K562 (cell line): Measurements from ENCODE around the gene SPSB1. TPM values are rescaled to one million over a fixed set of nuclear protein-coding genes. Genes with fewer than 3 reads are reported as not detected.

ENCODE experiments used
- ATAC-seq: fragments of 200-7000 bp; cut with Tn5 transposase; 3 replicates; pipeline ENCODE4 v1.9.1; 2020; ENCODE audit warnings: moderate library complexity
- BruUV-seq: library from RNA; stranded (reverse); fragments of 400-500 nt; replicated peaks from 2 replicates; lab custom pipeline; 2021; lab: Mats Ljungman, UMichigan
- CTCF ChIA-PET: fragments of 300-600 bp; formaldehyde crosslinking; extraction: SDS; loops from one replicate; lab custom pipeline; 2021; ENCODE audit warnings: low intra/inter-chr PET ratio; lab: Yijun Ruan, JAX
- POLR2A ChIA-PET: fragments of 300-600, 350-650 bp; sonication (Branson Sonifier 250); formaldehyde crosslinking; extraction: SDS; loops from one replicate; lab custom pipeline; 2021; ENCODE audit warnings: antibody characterized with exemption, inconsistent platforms; lab: Yijun Ruan, JAX
- DNase-seq, 4 experiments: peaks; one replicate each; pipeline versions ENCODE4 v3.0.0 to v3.0.0-alpha.2; 2011 to 2018; ENCODE audit warnings: low spot score in 3 of 4, mixed read lengths in 3 of 4; ENCODE audit errors: extremely low read depth in 1 of 4
- FAIRE-seq: peaks from 2 replicates; lab custom pipeline; 2011; peaks lifted over from hg19 to GRCh38; lab: Jason Lieb, UNC
- H2AFZ ChIP-seq: 2 replicates; pipeline ENCODE4 v1.6.0; 2011; ENCODE audit warnings: low read depth, low read length, control low read depth, inconsistent platforms
- H3K27ac ChIP-seq: fragments of 200-600 bp; 3 replicates; pipeline ENCODE4 v1.8.0; 2011; ENCODE audit warnings: low read depth, mild to moderate bottlenecking, control low read depth, inconsistent platforms, low read length, moderate library complexity, mixed read lengths; ENCODE audit errors: extremely low read depth
- H3K27me3 ChIP-seq, 2 experiments: fragments of 300-600 bp in 1 of 2; 2 replicates in 1 of 2; 3 replicates in 1 of 2; pipeline versions ENCODE4 v1.6.0 to v1.8.0; 2011; ENCODE audit warnings: inconsistent platforms in 2 of 2, low read length in 2 of 2, mild to moderate bottlenecking in 1 of 2, mixed read lengths in 1 of 2, moderate library complexity in 1 of 2; ENCODE audit not compliant: control insufficient read depth in 2 of 2, insufficient read depth in 2 of 2
- H3K36me3 ChIP-seq: fragments of 300-600 bp; 3 replicates; pipeline ENCODE4 v1.8.0; 2011; ENCODE audit warnings: mild to moderate bottlenecking, low read length, inconsistent platforms; ENCODE audit not compliant: control insufficient read depth, insufficient read depth
- H3K4me1 ChIP-seq, 2 experiments: fragments of 200-600 bp in 1 of 2; replicated peaks in 1 of 2; 2 replicates in 1 of 2; 3 replicates in 1 of 2; pipeline versions ENCODE4 v1.5.1 to v1.8.0; 2011; ENCODE audit warnings: inconsistent platforms in 2 of 2, low read length in 2 of 2, mild to moderate bottlenecking in 1 of 2, mixed read lengths in 1 of 2, moderate library complexity in 1 of 2; ENCODE audit not compliant: control insufficient read depth in 2 of 2, insufficient read depth in 2 of 2
- H3K4me2 ChIP-seq: 2 replicates; pipeline ENCODE4 v1.6.1; 2011; ENCODE audit warnings: low read length, control low read depth, inconsistent platforms, mixed read lengths; ENCODE audit not compliant: insufficient read depth
- H3K4me3 ChIP-seq: fragments of 200-600 bp; sonication (generic), shearing (Covaris generic); 2 replicates; pipeline ENCODE4 v1.5.1; 2016; ENCODE audit warnings: control low read depth, inconsistent platforms
- H3K79me2 ChIP-seq: fragments of 200-600 bp; 3 replicates; pipeline ENCODE4 v1.8.0; 2011; ENCODE audit warnings: low read length, inconsistent platforms; ENCODE audit not compliant: control insufficient read depth, insufficient read depth
- H3K9ac ChIP-seq, 2 experiments: 2 replicates each; pipeline versions ENCODE4 v1.6.0 to v1.6.1; 2011; ENCODE audit warnings: low read depth in 2 of 2, low read length in 2 of 2, control low read depth in 1 of 2, inconsistent platforms in 1 of 2, mild to moderate bottlenecking in 1 of 2, mixed read lengths in 1 of 2; ENCODE audit not compliant: insufficient read depth in 1 of 2
- H3K9me1 ChIP-seq: one replicate; pipeline ENCODE4 v1.6.0; 2011; ENCODE audit warnings: inconsistent platforms, mild to moderate bottlenecking, low read length, moderate library complexity; ENCODE audit not compliant: control insufficient read depth, insufficient read depth
- H3K9me3 ChIP-seq: replicated peaks from 2 replicates; pipeline ENCODE4 v1.5.1; 2011; ENCODE audit warnings: low read depth, low read length, inconsistent platforms; ENCODE audit not compliant: control insufficient read depth, insufficient read depth
- H4K20me1 ChIP-seq: replicated peaks from 2 replicates; pipeline ENCODE4 v1.6.1; 2011; ENCODE audit warnings: low read length, inconsistent platforms, mixed read lengths; ENCODE audit not compliant: control insufficient read depth, insufficient read depth
- NFIC ChIP-seq: fragments of 450-650 bp; IDR thresholded peaks from 2 replicates; pipeline ENCODE4 v1.6.1; 2017; ENCODE audit warnings: mild to moderate bottlenecking, inconsistent platforms
- NR4A1 ChIP-seq, 2 experiments: fragments of 250-450 bp in 1 of 2; fragments of 450-650 bp in 1 of 2; sonication (Bioruptor Pico) in 1 of 2; IDR thresholded peaks; 2 replicates each; pipeline versions ENCODE4 v1.4.0 to v1.6.1; 2016 to 2020; ENCODE audit warnings: mild to moderate bottlenecking in 2 of 2, missing compliant biosample characterization in 1 of 2, missing genetic modification characterization in 1 of 2, moderate library complexity in 1 of 2
- ZNF695 ChIP-seq: fragments of 450-650 bp; formaldehyde crosslinking; IDR thresholded peaks from 2 replicates; pipeline ENCODE4 v1.4.0; 2020; ENCODE audit warnings: mild to moderate bottlenecking, moderate library complexity
- WGBS: fragments of 100-300 bp; shearing (Covaris generic); methylation state at CpG from one replicate; pipeline ENCODE4 v1.1.6; 2016; ENCODE audit warnings: low coverage, mixed read lengths; ENCODE audit not compliant: insufficient coverage; ENCODE audit errors: missing lambda C conversion rate; 5-methylcytosine and 5-hydroxymethylcytosine counted together
- in situ Hi-C: fragments of 300-500 bp; cut with MboI; formaldehyde crosslinking; loops from 4 replicates; pipeline ENCODE4 v1.15.0; 2018; ENCODE audit warnings: inconsistent platforms, mixed read lengths
- intact Hi-C: fragments of 100-400 bp; cut with micrococcal nuclease; formaldehyde crosslinking; loops from 2 replicates; pipeline ENCODE4 v1.14.2; 2022
- polyA plus RNA-seq, 8 experiments: library from polyadenylated mRNA; depleted of rRNA in 4 of 8; stranded (reverse) in 5 of 8; unstranded in 3 of 8; fragments of >200 nt; fragmentation: Nextera tagmentation in 2 of 8; fragmentation: Illumina TruSeq in 1 of 8; extraction: Ambion mirVana in 2 of 8; extraction: Trizol in 1 of 8; gene quantifications; 2 replicates each; pipeline versions ENCODE4 v1.2.1 to v1.2.3, GENCODE V29; 2011 to 2014; ENCODE audit warnings: inconsistent platforms in 1 of 8, missing spikeins in 1 of 8
- total RNA-seq, 7 experiments: library from RNA; depleted of rRNA in 6 of 7; stranded (reverse); fragments of >200 nt in 6 of 7; fragmentation: Illumina TruSeq in 2 of 7; extraction: Trizol in 2 of 7; gene quantifications; 2 replicates each; pipeline versions ENCODE4 v1.2.1 to v1.2.3, GENCODE V29; 2011 to 2021; ENCODE audit warnings: low replicate concordance in 1 of 7
- TF ChIP-seq, protein P1 (sequence below), 2 experiments: fragments of 450-650 bp in 1 of 2; sonication (generic) in 1 of 2; formaldehyde crosslinking in 1 of 2; IDR thresholded peaks in 1 of 2; conservative IDR thresholded peaks in 1 of 2; 2 replicates each; pipeline versions ENCODE4 v1.6.1 to v1.8.1; 2016 to 2023; ENCODE audit warnings: mild to moderate bottlenecking in 2 of 2, moderate library complexity in 2 of 2, inconsistent platforms in 1 of 2, missing genetic modification reagents in 1 of 2
- TF ChIP-seq, protein P2 (sequence below), 3 experiments: fragments of 200-800 bp in 1 of 3; fragments of 250-450 bp in 1 of 3; fragments of 450-650 bp in 1 of 3; sonication (Bioruptor Pico) in 1 of 3; sonication (Bioruptor generic) in 1 of 3; formaldehyde crosslinking in 1 of 3; IDR thresholded peaks; 2 replicates each; pipeline versions ENCODE4 v1.6.1 to v1.8.0; 2016 to 2022; ENCODE audit warnings: mild to moderate bottlenecking in 2 of 3, missing genetic modification characterization in 2 of 3, missing compliant biosample characterization in 1 of 3, moderate library complexity in 1 of 3

SPSB1 gene
- total and polyA plus RNA-seq, 9 of the 15 experiments (the other 6 are each of a cell fraction or from before 2014, with no cell fraction given): 0.06 to 0.35 (median 0.14) TPM; not detected in 6

DNA sequence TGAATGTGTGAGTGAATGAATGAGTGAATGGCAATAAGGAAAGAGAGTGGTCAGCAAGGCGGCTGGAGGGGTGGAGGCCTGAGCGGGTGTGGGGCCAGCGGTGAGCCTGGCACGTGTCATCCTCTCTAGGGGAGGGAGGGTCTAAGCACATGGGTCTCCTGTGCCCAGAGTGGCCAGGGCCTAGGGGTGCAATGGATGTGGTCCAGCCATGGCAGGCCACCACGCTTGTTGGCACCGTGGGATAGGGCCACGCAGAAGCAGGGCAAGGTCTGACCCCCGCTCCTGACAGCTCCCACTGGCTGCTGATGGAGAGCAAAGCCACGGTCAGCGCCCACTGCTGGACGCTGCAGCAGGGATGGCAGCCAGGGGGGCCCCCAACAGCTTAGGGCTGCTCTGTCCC, 19.5 kb upstream of the SPSB1 start (continued):
- TF ChIP-seq, protein P1, sequence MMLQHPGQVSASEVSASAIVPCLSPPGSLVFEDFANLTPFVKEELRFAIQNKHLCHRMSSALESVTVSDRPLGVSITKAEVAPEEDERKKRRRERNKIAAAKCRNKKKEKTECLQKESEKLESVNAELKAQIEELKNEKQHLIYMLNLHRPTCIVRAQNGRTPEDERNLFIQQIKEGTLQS (IDR thresholded peaks at IDR 0.05): no peak
- TF ChIP-seq, protein P1 (CRISPR knock-in tag; conservative IDR thresholded peaks at IDR 0.05): no peak

DNA sequence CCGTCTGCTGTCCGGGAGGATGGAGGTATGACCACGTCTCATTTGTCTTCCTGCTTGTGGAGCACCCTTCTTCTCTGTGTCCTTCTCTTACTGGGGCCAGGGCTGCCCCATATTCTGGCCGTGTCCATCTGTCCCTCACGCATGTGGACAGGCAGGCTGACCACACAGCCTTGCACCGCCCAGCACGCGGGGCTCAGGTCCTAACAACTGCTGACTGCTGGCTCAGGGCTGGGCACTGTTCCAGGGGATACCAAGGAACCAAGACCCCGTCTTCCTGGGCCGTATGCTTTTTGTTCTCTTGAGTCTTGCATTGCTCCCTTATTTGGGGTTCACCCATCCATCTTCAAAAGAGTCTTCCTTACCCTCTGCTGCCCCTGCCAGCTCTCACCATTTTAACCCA, 17.5 kb upstream of the SPSB1 start:
- Histone ChIP-seq H3K36me3 (no peaks in the 10 kb centered on the region), H3K4me2 (no peak overlapping the region), H3K4me1 (peaks cover 4 to 15% of the 10 kb centered on the region in 2 experiments; a peak in 3 of 5 replicates), H4K20me1 (peaks cover 23% of the 10 kb centered on the region), H2AFZ (no peak overlapping the region), H3K4me3 (no peak overlapping the region), H3K9me1 (no peaks in the 10 kb centered on the region), H3K9ac (no peak overlapping the region), H3K27ac (no peak overlapping the region), H3K79me2 (no peaks in the 10 kb centered on the region), H3K27me3 (peaks cover 39 to 68% of the 10 kb centered on the region in 2 experiments), H3K9me3 (no peaks in the 10 kb centered on the region)
- TF ChIP-seq NR4A1 (CRISPR knock-in tag; IDR thresholded peaks at IDR 0.05): no peak
- no peak for TF ChIP-seq NR4A1 (tag; IDR thresholded peaks at IDR 0.05)
- TF ChIP-seq NFIC: peak; percentile 33; the same call in 1 of the 2 replicates
- no peak for TF ChIP-seq ZNF695
- TF ChIP-seq, protein P2, sequence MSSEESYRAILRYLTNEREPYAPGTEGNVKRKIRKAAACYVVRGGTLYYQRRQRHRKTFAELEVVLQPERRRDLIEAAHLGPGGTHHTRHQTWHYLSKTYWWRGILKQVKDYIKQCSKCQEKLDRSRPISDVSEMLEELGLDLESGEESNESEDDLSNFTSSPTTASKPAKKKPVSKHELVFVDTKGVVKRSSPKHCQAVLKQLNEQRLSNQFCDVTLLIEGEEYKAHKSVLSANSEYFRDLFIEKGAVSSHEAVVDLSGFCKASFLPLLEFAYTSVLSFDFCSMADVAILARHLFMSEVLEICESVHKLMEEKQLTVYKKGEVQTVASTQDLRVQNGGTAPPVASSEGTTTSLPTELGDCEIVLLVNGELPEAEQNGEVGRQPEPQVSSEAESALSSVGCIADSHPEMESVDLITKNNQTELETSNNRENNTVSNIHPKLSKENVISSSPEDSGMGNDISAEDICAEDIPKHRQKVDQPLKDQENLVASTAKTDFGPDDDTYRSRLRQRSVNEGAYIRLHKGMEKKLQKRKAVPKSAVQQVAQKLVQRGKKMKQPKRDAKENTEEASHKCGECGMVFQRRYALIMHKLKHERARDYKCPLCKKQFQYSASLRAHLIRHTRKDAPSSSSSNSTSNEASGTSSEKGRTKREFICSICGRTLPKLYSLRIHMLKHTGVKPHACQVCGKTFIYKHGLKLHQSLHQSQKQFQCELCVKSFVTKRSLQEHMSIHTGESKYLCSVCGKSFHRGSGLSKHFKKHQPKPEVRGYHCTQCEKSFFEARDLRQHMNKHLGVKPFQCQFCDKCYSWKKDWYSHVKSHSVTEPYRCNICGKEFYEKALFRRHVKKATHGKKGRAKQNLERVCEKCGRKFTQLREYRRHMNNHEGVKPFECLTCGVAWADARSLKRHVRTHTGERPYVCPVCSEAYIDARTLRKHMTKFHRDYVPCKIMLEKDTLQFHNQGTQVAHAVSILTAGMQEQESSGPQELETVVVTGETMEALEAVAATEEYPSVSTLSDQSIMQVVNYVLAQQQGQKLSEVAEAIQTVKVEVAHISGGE (CRISPR knock-in tag; IDR thresholded peaks at IDR 0.05): no peak
- in situ Hi-C loops (no loop called here), intact Hi-C loops (no loop called here)
- ATAC-seq: peak; percentile 23; the same call in 1 of the 3 replicates
- ChIA-PET POLR2A (interaction anchor here (0.5 to 0.7 kb wide), 2 partner anchors 14 to 167 kb away, joined by 3 read pairs; no protein-coding TSS in a partner anchor), CTCF (no interaction called here)
- 3% methylated on average over 9 of the region's 10 CpGs for WGBS
- BruUV-seq: no TSS peak
- no peak for FAIRE-seq
- no peak for DNase-seq
